Ishikawa (cell line): ENCODE results near the gene RPEL1.

Experiments used
- CEBPB ChIP-seq: IDR thresholded peaks from 2 replicates; pipeline ENCODE4 v1.6.1; 2012
- CREB1 ChIP-seq: IDR thresholded peaks from 2 replicates; pipeline ENCODE4 v1.6.1; 2012; ENCODE audit warnings: low read depth
- EGR1 ChIP-seq: IDR thresholded peaks from 2 replicates; pipeline ENCODE4 v1.6.1; 2012
- EP300 ChIP-seq: IDR thresholded peaks from 2 replicates; pipeline ENCODE4 v1.6.1; 2012; ENCODE audit warnings: borderline replicate concordance
- FOXM1 ChIP-seq: IDR thresholded peaks from 2 replicates; pipeline ENCODE4 v1.6.1; 2012; ENCODE audit warnings: low read depth, borderline replicate concordance
- NFIC ChIP-seq: IDR thresholded peaks from 2 replicates; pipeline ENCODE4 v1.6.1; 2012
- RAD21 ChIP-seq: IDR thresholded peaks from 2 replicates; pipeline ENCODE4 v1.6.1; 2012; ENCODE audit warnings: low read depth
- TAF1 ChIP-seq: IDR thresholded peaks from 2 replicates; pipeline ENCODE4 v1.6.1; 2012; ENCODE audit warnings: low read depth, mild to moderate bottlenecking
- TCF12 ChIP-seq: IDR thresholded peaks from 2 replicates; pipeline ENCODE4 v1.6.1; 2012; ENCODE audit warnings: low read depth
- TEAD4 ChIP-seq: IDR thresholded peaks from 2 replicates; pipeline ENCODE4 v1.6.1; 2012
- YY1 ChIP-seq: IDR thresholded peaks from 2 replicates; pipeline ENCODE4 v1.6.1; 2012; ENCODE audit warnings: low read depth
- ZBTB7A ChIP-seq: IDR thresholded peaks from 2 replicates; pipeline ENCODE4 v1.6.1; 2012; ENCODE audit warnings: low read depth
- TF ChIP-seq, protein P1 (sequence below): IDR thresholded peaks from 2 replicates; pipeline ENCODE4 v1.6.1; 2012
- TF ChIP-seq, protein P2 (sequence below): IDR thresholded peaks from 2 replicates; pipeline ENCODE4 v1.6.1; 2012
- TF ChIP-seq, protein P3 (sequence below): IDR thresholded peaks from 2 replicates; pipeline ENCODE4 v1.6.1; 2012; ENCODE audit warnings: low read depth, mild to moderate bottlenecking

The RPEL1 gene

DNA sequence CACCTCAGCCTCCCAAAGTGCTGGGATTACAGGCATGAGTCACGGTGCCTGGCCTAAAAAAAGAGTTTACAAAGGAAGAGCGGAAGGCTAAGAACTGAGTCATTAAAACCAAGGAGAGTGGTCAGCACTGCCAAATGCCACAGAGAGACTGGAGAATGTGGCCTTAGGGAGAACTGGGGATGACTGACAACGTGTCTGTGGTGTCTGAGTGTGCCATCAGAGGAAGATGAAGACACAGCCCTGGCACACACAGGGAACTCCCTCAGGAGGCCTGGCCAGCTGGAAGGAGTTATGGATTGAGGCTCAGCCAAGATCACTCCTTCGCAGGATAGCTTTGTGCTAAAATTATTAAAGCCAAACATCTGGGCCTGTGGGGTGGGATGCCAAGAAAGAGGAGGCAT is 27.4 kb downstream of the RPEL1 start:
- peak; percentile 23; the same call in 1 of the 2 replicates for TF ChIP-seq TEAD4
- TF ChIP-seq NFIC = peak; percentile 8; the same call in 1 of the 2 replicates
- TF ChIP-seq, protein P1, sequence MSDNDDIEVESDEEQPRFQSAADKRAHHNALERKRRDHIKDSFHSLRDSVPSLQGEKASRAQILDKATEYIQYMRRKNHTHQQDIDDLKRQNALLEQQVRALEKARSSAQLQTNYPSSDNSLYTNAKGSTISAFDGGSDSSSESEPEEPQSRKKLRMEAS = no peak

DNA sequence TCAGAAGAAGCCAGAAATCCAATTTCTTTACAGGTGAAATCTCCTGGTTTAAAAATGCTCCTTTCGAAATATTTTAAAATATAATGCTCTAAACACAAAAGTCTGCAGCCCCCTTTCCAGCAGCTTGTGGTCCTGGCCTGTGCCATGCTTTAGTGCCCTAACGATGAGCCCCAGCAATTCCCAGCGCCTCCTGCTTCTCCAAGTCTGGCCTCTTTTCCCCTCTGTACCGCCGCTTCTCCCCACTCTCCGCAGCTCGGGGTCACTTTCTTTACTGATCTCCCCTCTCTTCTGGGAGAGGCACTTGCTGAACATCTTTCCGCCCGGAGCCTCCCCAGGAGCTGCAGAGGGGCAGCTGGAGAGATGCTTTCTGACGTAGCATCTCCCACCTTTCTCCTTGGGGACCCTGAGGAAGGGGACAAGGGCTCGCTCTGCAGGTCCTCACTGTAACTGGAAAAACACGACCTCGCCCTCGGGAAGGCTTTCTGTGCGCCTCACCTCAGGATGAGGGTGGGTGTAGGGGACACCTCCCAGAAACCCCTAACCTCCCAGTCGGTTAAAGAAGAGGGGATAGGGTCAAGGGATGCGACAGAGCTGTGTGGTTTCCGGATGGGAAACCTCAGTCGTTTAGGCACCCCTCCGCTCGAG is 30.7 kb downstream of the RPEL1 start:
- TF ChIP-seq, protein P2, sequence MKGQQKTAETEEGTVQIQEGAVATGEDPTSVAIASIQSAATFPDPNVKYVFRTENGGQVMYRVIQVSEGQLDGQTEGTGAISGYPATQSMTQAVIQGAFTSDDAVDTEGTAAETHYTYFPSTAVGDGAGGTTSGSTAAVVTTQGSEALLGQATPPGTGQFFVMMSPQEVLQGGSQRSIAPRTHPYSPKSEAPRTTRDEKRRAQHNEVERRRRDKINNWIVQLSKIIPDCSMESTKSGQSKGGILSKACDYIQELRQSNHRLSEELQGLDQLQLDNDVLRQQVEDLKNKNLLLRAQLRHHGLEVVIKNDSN = no peak
- TF ChIP-seq FOXM1 (no peak), TCF12 (no peak), NFIC (no peak), CREB1 (no peak), EP300 (no peak), TEAD4 (no peak), EGR1 (no peak)
- TF ChIP-seq, protein P3, sequence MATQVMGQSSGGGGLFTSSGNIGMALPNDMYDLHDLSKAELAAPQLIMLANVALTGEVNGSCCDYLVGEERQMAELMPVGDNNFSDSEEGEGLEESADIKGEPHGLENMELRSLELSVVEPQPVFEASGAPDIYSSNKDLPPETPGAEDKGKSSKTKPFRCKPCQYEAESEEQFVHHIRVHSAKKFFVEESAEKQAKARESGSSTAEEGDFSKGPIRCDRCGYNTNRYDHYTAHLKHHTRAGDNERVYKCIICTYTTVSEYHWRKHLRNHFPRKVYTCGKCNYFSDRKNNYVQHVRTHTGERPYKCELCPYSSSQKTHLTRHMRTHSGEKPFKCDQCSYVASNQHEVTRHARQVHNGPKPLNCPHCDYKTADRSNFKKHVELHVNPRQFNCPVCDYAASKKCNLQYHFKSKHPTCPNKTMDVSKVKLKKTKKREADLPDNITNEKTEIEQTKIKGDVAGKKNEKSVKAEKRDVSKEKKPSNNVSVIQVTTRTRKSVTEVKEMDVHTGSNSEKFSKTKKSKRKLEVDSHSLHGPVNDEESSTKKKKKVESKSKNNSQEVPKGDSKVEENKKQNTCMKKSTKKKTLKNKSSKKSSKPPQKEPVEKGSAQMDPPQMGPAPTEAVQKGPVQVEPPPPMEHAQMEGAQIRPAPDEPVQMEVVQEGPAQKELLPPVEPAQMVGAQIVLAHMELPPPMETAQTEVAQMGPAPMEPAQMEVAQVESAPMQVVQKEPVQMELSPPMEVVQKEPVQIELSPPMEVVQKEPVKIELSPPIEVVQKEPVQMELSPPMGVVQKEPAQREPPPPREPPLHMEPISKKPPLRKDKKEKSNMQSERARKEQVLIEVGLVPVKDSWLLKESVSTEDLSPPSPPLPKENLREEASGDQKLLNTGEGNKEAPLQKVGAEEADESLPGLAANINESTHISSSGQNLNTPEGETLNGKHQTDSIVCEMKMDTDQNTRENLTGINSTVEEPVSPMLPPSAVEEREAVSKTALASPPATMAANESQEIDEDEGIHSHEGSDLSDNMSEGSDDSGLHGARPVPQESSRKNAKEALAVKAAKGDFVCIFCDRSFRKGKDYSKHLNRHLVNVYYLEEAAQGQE = no peak

DNA sequence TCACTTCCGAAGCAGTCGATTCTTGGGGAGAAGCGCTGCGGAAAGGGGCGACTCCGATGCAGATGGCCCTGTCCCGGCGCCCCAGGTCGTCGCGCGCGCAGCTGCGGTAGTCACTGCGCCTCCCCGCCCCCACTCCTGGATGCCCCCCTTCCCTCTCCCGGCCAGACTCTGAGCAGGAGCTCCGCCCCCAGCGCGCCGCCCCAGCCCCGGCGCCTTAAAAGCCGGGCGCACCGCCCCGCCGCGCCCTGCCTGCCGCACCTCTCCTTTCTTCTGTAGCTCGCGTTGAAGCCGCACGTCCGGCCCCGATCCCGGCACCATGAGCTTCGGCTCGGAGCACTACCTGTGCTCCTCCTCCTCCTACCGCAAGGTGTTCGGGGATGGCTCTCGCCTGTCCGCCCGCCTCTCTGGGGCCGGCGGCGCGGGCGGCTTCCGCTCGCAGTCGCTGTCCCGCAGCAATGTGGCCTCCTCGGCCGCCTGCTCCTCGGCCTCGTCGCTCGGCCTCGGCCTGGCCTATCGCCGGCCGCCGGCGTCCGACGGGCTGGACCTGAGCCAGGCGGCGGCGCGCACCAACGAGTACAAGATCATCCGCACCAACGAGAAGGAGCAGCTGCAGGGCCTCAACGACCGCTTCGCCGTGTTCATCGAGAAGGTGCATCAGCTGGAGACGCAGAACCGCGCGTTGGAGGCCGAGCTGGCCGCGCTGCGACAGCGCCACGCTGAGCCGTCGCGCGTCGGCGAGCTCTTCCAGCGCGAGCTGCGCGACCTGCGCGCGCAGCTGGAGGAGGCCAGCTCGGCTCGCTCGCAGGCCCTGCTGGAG is 31.4 kb downstream of the RPEL1 start, which contains the start of gene INA:
INA (plus strand) TSS at position 243 of the 817 bp plus-strand sequence; CDS start at position 317, 74 bp downstream.
- peak; percentile 43; the same call in 1 of the 2 replicates for TF ChIP-seq YY1
- TF ChIP-seq, protein P1 = peak; percentile 98
- TF ChIP-seq TAF1 = peak; percentile 37; the same call in 1 of the 2 replicates
- peak; percentile 77 for TF ChIP-seq NFIC
- peak; percentile 53; the same call in 1 of the 2 replicates for TF ChIP-seq TCF12
- peak; percentile 33; the same call in 1 of the 2 replicates for TF ChIP-seq RAD21
- TF ChIP-seq, protein P3 = no peak; the same call in 1 of the 2 replicates
- TF ChIP-seq, protein P2 = no peak
- TF ChIP-seq TEAD4 = peak; percentile 15; the same call in 1 of the 2 replicates
- peak; percentile 56; the same call in 1 of the 2 replicates for TF ChIP-seq ZBTB7A
- TF ChIP-seq EP300 = peak; percentile 29
- no peak; the same call in 1 of the 2 replicates for TF ChIP-seq CEBPB
- TF ChIP-seq EGR1 = peak; percentile 42; the same call in 1 of the 2 replicates
- no peak for TF ChIP-seq FOXM1
- no peak for TF ChIP-seq CREB1

DNA sequence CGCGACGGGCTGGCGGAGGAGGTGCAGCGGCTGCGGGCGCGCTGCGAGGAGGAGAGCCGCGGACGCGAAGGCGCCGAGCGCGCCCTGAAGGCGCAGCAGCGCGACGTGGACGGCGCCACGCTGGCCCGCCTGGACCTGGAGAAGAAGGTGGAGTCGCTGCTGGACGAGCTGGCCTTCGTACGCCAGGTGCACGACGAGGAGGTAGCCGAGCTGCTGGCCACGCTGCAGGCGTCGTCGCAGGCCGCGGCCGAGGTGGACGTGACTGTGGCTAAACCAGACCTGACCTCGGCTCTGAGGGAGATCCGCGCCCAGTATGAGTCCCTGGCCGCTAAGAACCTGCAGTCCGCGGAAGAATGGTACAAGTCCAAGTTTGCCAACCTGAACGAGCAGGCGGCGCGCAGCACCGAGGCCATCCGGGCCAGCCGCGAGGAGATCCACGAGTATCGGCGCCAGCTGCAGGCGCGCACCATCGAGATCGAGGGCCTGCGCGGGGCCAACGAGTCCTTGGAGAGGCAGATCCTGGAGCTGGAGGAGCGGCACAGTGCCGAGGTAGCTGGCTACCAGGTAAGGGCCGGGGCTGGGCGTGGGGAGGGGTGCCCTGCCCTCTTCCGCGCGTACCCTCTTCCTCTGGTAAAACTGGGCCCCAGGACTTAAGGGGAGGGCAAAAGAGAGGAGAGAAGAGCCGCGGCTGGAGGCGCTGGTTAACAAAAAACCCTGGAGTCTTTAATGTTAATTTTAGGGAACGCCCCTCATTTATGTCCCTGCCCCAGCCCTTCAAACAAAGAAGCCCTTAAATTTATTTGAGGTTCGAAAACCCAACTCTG is 32.2 kb downstream of the RPEL1 start:
- TF ChIP-seq, protein P1 = no peak
- TF ChIP-seq EGR1 (no peak), FOXM1 (no peak), RAD21 (no peak), EP300 (no peak)
- TF ChIP-seq, protein P3 = peak; percentile 46; the same call in 1 of the 2 replicates
